Lower leg skin (tissue), 4 donors: ENCODE data around the gene NAA38. TPM values are rescaled to one million over a fixed set of nuclear protein-coding genes. Genes with fewer than 3 reads are reported as not detected.
A peak's percentile ranks its signal among the peaks of the same experiment; 100 is the strongest.

Experiments
- DNase-seq, 2 donors: peaks; one replicate each; pipeline ENCODE4 v3.0.0-alpha.2; 2019; ENCODE audit warnings: low spot score in 2 of 2
- H3K4me3 ChIP-seq: fragments of 200-600 bp; sonication (generic); 2 replicates; pipeline ENCODE4 v1.5.1; 2017; ENCODE audit warnings: mild to moderate bottlenecking, low read depth; ENCODE audit not compliant: poor library complexity, severe bottlenecking
- POLR2A ChIP-seq, 2 donors: fragments of 450-650 bp; IDR thresholded peaks; one replicate each; pipeline ENCODE4 v1.6.1; 2016 to 2017; ENCODE audit warnings: antibody characterized with exemption in 2 of 2, mild to moderate bottlenecking in 1 of 2, moderate library complexity in 1 of 2
- WGBS, 2 donors: methylation state at CpG; one replicate each; pipeline ENCODE4 v1.1.5; 2018; 5-methylcytosine and 5-hydroxymethylcytosine counted together
- intact Hi-C: fragments of 100-400 bp; cut with DNase I; formaldehyde crosslinking; loops from one replicate; pipeline ENCODE4 v1.15.0; 2023; ENCODE audit warnings: low total_unique reads
- total RNA-seq, 4 donors: library from RNA; depleted of rRNA; stranded (reverse); fragments of >200 nt; gene quantifications; one replicate each; pipeline ENCODE4 v1.1.0, GENCODE V29; 2016
- TF ChIP-seq, protein P1 (sequence below), 3 donors: fragments of 450-650 bp; IDR thresholded peaks; one replicate each; pipeline ENCODE4 v1.5.1; 2016; ENCODE audit warnings: antibody characterized with exemption in 3 of 3, mild to moderate bottlenecking in 3 of 3, moderate library complexity in 2 of 3

The NAA38 gene
- total RNA-seq, 4 donors from 2014 or later = 56.8 to 101 (median 91.3) TPM

DNA sequence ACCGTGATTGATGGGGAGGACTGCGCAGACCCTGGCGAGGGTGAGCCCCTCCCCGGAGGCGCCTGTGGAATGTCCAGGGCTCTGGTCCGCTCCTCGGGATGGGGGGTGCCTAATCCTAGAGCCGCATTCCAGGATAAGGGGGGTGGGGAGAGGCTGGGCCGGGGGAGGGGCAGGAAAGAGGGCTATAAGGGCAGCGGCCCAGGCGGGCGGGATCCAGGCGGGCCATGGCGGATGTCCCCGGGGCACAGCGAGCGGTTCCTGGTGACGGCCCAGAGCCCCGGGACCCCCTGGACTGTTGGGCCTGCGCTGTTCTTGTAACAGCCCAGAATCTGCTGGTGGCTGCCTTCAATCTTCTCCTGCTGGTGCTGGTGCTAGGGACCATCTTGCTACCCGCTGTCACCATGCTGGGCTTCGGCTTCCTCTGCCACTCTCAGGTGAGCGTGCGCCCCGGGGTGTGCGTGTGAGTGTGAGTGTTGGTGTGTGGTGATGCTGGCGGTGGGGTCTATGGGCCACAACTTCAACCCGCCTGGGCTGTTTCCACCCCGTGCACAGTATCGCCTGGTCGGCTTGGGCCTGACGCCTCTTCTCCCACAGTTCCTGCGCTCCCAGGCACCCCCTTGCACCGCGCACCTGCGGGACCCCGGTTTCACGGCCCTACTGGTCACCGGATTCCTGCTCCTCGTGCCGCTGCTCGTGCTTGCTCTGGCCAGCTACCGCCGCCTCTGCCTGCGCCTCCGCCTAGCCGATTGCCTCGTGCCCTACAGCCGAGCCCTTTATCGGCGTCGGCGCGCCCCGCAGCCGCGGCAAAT, 2.3 kb downstream of the NAA38 start, which contains the start of gene TMEM88:
Gene TMEM88 (plus strand): TSS at position 216 of the 809 bp plus-strand sequence. CDS start 9 bp downstream, at position 225.
- DNase-seq = peak in 1 of 2 donors; percentile 14
- TF ChIP-seq POLR2A (IDR thresholded peaks at IDR 0.05) = no peak
- TF ChIP-seq, protein P1, sequence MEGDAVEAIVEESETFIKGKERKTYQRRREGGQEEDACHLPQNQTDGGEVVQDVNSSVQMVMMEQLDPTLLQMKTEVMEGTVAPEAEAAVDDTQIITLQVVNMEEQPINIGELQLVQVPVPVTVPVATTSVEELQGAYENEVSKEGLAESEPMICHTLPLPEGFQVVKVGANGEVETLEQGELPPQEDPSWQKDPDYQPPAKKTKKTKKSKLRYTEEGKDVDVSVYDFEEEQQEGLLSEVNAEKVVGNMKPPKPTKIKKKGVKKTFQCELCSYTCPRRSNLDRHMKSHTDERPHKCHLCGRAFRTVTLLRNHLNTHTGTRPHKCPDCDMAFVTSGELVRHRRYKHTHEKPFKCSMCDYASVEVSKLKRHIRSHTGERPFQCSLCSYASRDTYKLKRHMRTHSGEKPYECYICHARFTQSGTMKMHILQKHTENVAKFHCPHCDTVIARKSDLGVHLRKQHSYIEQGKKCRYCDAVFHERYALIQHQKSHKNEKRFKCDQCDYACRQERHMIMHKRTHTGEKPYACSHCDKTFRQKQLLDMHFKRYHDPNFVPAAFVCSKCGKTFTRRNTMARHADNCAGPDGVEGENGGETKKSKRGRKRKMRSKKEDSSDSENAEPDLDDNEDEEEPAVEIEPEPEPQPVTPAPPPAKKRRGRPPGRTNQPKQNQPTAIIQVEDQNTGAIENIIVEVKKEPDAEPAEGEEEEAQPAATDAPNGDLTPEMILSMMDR (IDR thresholded peaks at IDR 0.05) = no peak
- 63 to 65% methylated on average over 48 to 56 of the region's 57 CpGs for WGBS, 2 donors
- intact Hi-C loops = no loop called here
- H3K4me3 ChIP-seq = no peak within 1 kb of the TSS

DNA sequence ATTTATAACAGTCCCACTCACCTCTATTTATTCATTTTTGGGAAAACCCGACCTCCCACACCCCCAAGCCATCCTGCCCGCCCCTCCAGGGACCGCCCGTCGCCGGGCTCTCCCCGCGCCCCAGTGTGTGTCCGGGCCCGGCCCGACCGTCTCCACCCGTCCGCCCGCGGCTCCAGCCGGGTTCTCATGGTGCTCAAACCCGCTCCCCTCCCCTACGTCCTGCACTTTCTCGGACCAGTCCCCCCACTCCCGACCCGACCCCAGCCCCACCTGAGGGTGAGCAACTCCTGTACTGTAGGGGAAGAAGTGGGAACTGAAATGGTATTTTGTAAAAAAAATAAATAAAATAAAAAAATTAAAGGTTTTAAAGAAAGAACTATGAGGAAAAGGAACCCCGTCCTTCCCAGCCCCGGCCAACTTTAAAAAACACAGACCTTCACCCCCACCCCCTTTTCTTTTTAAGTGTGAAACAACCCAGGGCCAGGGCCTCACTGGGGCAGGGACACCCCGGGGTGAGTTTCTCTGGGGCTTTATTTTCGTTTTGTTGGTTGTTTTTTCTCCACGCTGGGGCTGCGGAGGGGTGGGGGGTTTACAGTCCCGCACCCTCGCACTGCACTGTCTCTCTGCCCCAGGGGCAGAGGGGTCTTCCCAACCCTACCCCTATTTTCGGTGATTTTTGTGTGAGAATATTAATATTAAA, 3.1 kb downstream of the NAA38 start:
- TF ChIP-seq, protein P1 (IDR thresholded peaks at IDR 0.05) = no peak
- no peak for TF ChIP-seq POLR2A (IDR thresholded peaks at IDR 0.05)
- H3K4me3 ChIP-seq = no peak overlapping the region
- intact Hi-C loops = no loop called here
- peak in 1 of 2 donors; percentile 15 for DNase-seq
- WGBS, 2 donors = 79 to 82% methylated on average over 31 of the region's 31 CpGs

DNA sequence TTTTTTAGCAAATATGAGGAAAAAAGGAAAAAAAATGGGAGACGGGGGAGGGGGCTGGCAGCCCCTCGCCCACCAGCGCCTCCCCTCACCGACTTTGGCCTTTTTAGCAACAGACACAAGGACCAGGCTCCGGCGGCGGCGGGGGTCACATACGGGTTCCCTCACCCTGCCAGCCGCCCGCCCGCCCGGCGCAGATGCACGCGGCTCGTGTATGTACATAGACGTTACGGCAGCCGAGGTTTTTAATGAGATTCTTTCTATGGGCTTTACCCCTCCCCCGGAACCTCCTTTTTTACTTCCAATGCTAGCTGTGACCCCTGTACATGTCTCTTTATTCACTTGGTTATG, 3.7 kb downstream of the NAA38 start:
- WGBS, 2 donors = 83 to 86% methylated on average over 21 of the region's 21 CpGs
- peak in 1 of 2 donors; percentile 13 for DNase-seq
- intact Hi-C loops = no loop called here

DNA sequence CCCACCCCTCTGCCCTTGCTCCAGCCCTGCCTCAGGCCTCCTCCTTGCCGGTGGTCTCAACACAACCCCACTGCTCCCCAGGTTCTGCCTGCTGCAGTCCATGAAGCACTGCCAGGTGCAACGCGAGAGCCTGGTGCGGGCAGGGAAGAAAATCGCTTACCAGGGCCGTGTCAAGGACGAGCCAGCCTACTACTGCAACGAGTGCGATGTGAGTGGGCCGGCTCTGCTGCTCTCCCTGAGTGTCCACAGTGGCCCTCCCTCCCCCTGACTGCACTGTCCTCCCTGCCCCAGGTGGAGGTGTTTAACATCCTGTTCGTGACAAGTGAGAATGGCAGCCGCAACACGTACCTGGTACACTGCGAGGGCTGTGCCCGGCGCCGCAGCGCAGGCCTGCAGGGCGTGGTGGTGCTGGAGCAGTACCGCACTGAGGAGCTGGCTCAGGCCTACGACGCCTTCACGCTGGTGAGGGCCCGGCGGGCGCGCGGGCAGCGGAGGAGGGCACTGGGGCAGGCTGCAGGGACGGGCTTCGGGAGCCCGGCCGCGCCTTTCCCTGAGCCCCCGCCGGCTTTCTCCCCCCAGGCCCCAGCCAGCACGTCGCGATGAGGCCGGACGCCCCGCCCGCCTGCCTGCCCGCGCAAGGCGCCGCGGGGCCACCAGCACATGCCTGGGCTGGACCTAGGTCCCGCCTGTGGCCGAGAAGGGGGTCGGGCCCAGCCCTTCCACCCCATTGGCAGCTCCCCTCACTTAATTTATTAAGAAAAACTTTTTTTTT, 4.3 kb downstream of the NAA38 start:
- no peak overlapping the region for H3K4me3 ChIP-seq
- TF ChIP-seq, protein P1 (IDR thresholded peaks at IDR 0.05) = no peak
- TF ChIP-seq POLR2A (IDR thresholded peaks at IDR 0.05) = no peak
- intact Hi-C loops = no loop called here
- peak in 1 of 2 donors; percentile 17 for DNase-seq
- 57 to 78% methylated on average over 23 to 49 of the region's 51 CpGs for WGBS, 2 donors

More for the DNA sequence above, 3.7 kb downstream of the NAA38 start:
- TF ChIP-seq, protein P1 (IDR thresholded peaks at IDR 0.05) = no peak
- TF ChIP-seq POLR2A (IDR thresholded peaks at IDR 0.05) = no peak
- no peak overlapping the region for H3K4me3 ChIP-seq

DNA sequence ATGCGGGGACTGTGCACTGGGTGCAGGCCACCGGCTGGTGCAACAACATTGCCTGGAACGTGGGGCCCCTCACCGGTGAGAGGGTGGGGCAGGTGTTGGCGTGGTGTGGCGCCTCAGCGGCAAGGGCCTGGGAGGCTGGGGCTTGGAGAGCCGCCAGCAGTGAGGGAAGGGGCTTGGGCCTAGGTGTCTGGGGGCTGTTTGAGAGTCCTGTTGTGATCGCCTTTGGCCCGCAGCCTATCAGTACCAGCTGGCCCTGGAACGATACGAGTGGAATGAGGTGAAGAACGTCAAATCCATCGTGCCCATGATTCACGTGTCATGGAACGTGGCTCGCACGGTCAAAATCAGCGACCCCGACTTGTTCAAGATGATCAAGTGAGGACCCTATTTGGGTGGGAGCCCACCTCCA, 5.1 kb downstream of the NAA38 start:
- TF ChIP-seq, protein P1 (IDR thresholded peaks at IDR 0.05) = no peak
- TF ChIP-seq POLR2A (IDR thresholded peaks at IDR 0.05) = no peak
- 73 to 80% methylated on average over 14 to 20 of the region's 20 CpGs for WGBS, 2 donors
- intact Hi-C loops = no loop called here
- H3K4me3 ChIP-seq = no peak overlapping the region
- peak; percentile 24 to 87 for DNase-seq
